Frontal cortex (tissue), 1 donor: ENCODE results near the gene TAF1D. TPM values are rescaled to one million over a fixed set of nuclear protein-coding genes. Genes with fewer than 3 reads are reported as not detected.

Source experiments
- small RNA-seq: library from RNA; depleted of rRNA; stranded (forward); fragments of <200 nt; gene quantifications from one replicate; pipeline ENCODE3, GENCODE V24; 2014
- total RNA-seq: library from RNA; depleted of rRNA; stranded (reverse); fragments of >200 nt; gene quantifications from one replicate; pipeline ENCODE4 v1.2.3, GENCODE V29; 2014

The TAF1D gene
- total RNA-seq, 1 donor from 2014 or later, result 134 TPM

Small RNAs within 50 kb of the gene (small RNA-seq; reads per million reads assigned to genes)
- not detected for gene RF00019
- 48.4 reads per million, percentile 98 among the genes with 10 or more reads in this experiment for gene RF00493
- gene SCARNA9, result not detected
- not detected for gene SNORA1
- not detected for gene SNORA18
- not detected for gene SNORA25
- gene SNORA32, result not detected
- not detected for gene SNORA40
- not detected for gene SNORA8
- not detected for gene SNORD5
- 457 reads per million, percentile 99 among the genes with 10 or more reads in this experiment for gene SNORD6

Other genes with a start within 250 kb of the TAF1D start
- 2.9 TPM for gene SMCO4, start 198.1 kb downstream of the TAF1D start, total RNA-seq
- 36.3 TPM for gene CEP295, start 79.8 kb downstream of the TAF1D start, total RNA-seq
- 37.5 TPM for gene C11orf54, start 177 bp upstream of the TAF1D start, total RNA-seq
- 71.3 TPM for gene MED17, start 42.8 kb upstream of the TAF1D start, total RNA-seq
- gene VSTM5, start 109.1 kb upstream of the TAF1D start, total RNA-seq, result 1.2 TPM